GM13977 (cell line): ENCODE results near the gene TINCR.

Experiments
- DNase-seq: peaks from one replicate; pipeline ENCODE4 v3.0.0; 2012; ENCODE audit warnings: low spot score
- in situ Hi-C: fragments of 300-500 bp; cut with MboI; formaldehyde crosslinking; loops from one replicate; pipeline ENCODE4 v1.12.0; 2022; ENCODE audit warnings: low sequenced_read_pairs, low pct_unique_long_range_greater_than_20kb, mixed read lengths, inconsistent platforms; ENCODE audit not compliant: unreplicated experiment
- TF ChIP-seq, protein P1 (sequence below): IDR thresholded peaks from 2 replicates; pipeline ENCODE4 v1.5.1; 2012; ENCODE audit warnings: mild to moderate bottlenecking, control low read depth; ENCODE audit not compliant: insufficient read depth; ENCODE audit errors: extremely low read depth, missing control alignments

Gene TINCR

DNA sequence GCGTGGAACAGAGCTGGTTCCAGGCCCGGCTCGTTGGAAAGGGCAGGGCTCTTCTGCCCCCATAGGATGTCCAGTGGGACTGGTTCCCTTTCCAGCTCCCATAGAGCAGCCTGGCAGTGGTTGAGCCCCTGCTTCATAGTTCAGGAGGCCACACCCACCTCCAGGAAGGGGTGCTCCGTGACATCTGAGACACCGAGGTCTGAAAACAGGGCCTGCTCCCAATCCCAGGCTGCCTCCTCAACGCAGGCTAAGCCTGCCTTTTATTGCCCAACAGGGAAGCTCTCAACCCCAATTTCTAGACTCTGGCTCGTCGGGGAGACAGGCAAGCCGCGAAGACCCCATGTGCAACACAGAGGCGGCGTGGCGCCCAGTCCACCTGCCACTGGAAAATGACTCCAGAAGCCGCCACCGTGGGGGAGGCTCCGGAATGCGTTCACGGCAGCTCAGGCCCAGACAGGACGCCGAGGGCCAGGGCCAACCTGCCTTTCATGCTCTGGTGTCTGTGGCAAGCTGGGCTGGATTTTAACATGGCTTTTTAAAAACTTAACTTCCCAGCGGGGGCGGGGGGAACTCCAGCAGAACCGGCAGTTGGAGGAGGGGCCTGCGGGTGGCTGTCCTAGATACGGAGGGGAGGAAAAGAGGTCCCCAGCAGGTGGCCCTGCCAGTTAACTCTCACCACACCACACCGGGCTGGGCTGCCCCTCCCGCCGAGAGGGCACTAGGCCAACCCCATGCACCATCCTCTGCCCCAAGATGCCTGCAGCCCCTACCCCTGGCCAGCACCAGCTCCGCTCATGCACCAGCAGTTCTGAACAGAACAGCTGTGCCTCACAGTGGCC lies 17.9 kb upstream of the TINCR start:
- DNase-seq = peak; percentile 86
- TF ChIP-seq, protein P1, sequence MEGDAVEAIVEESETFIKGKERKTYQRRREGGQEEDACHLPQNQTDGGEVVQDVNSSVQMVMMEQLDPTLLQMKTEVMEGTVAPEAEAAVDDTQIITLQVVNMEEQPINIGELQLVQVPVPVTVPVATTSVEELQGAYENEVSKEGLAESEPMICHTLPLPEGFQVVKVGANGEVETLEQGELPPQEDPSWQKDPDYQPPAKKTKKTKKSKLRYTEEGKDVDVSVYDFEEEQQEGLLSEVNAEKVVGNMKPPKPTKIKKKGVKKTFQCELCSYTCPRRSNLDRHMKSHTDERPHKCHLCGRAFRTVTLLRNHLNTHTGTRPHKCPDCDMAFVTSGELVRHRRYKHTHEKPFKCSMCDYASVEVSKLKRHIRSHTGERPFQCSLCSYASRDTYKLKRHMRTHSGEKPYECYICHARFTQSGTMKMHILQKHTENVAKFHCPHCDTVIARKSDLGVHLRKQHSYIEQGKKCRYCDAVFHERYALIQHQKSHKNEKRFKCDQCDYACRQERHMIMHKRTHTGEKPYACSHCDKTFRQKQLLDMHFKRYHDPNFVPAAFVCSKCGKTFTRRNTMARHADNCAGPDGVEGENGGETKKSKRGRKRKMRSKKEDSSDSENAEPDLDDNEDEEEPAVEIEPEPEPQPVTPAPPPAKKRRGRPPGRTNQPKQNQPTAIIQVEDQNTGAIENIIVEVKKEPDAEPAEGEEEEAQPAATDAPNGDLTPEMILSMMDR = no peak
- in situ Hi-C loops = no loop called here

DNA sequence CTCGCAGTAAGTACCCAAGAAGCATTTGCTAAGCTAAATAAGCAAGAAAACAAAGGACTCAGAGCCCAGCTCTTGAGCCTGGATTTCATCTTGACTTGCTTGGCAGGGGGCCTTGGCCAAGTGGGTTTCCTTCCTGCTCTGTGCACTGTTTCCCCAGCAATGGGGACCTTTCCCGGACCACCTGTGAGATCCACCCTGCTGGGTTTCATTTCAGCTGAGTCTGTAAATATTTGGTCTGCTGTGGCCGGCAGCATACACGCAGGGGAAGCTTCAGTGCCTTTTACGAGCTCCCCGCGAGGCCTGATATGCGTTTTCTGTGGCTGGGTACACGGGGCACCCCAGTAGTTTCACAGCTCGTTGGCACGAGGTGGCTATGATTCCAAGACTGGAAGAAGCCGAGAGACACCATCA lies 12.4 kb upstream of the TINCR start:
- in situ Hi-C loops = no loop called here

DNA sequence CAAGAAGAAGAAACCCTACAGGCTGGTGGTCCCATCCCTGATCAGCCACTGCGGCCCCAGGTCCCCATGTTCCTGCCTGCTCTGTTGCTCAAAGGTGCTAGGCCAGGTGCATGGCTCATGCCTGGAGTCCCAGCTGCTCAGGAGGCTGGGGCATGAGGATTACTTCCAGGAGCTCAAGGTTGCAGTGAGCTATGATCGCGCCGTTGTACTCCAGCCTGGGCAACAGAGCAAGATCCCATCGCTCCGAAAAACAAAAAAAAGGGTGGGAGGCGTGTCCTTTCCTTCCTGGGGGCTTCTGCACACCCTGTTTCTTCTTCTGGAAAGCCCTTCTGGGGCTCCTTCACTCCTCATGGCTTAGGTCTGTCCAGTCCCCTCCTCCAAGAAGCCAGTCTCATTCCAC lies 11.9 kb upstream of the TINCR start:
- in situ Hi-C loops = no loop called here
- TF ChIP-seq, protein P1 = no peak

More for the DNA sequence above, 12.4 kb upstream of the TINCR start:
- no peak for DNase-seq
- TF ChIP-seq, protein P1 = no peak

DNA sequence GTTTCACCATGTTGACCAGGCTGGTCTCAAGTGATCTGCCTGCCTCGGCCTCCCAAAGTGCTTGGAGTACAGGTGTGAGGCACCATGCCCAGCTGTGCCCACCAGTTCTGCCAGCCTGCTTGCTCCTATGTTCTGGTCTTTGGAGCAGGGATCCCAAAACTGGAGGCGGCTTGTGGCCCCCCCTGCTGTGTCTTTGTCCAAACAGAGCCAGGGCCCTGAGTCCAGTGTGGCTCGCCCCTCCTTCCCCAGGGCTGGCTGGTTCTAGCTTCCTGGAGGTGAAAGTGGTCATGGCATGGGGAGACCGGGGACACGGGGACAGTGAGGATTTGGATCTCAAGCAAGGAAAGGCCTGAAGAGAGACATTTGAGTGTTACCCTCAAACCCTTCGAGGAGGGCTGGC lies 11.5 kb upstream of the TINCR start:
- in situ Hi-C loops = no loop called here
- DNase-seq = no peak
- TF ChIP-seq, protein P1 = no peak

More for the DNA sequence above, 11.9 kb upstream of the TINCR start:
- DNase-seq = no peak

DNA sequence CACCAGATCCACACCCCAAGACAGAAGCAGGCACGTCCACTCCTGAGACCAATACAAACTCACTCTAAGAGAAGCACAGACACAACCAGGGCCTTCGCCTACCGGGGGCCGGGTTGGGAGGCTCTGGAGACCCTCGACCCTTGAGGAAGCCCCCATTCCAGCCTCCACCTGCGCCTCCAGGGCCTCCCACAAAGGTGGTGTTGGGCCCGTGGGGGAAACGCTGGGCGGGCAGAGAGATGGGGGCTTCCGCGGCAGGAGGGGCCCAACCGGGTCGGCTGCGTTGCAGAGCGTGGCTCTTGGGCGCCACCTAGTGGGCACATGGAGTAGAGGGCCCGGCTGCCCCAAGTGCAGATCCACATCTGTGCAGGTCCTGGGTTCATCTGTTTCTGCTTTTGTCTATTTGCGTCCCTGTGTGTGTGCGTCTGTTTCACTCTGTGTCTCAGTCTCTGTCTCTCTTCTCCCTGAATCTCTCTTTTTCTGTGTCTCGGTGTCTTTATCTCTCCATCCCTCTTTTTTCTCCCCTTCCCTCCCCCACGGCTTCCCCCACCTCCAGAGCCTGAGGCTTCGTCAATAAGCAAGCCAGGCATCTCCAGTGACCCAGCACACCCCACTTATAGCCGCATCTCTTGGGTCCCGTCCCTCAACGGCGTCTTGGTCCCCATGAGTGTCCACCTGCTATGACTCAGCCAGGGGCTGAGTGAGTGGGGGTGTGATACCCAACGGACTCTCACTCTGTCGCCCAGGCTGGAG lies 10.5 kb upstream of the TINCR start:
- in situ Hi-C loops = no loop called here
- peak; percentile 92 for DNase-seq
- TF ChIP-seq, protein P1 = peak; percentile 96

DNA sequence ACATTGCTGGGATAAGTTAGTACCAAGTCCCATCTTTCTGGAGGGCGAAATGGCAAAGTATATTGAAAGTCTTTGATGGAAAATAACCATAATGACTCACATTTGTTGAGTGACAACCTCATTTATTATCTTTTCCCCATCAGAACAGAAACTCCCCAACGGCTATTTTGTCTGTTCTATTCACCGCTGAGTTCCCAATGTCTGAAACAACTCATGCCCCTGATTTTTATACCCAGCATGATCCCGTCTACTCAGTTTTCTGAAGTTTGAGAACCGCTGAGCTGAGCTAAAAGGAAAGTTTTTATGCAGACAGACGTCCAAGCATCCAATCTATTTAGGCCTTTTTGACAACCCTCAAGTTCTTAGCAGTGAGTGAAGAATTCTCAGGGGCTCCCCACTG lies 7.8 kb upstream of the TINCR start:
- in situ Hi-C loops = no loop called here
- TF ChIP-seq, protein P1 = no peak

More for the DNA sequence above, 7.8 kb upstream of the TINCR start:
- no peak for DNase-seq
